RPMI7951 (cell line): ENCODE measurements around the gene CALCA. TPM values are rescaled to one million over a fixed set of nuclear protein-coding genes. Genes with fewer than 3 reads are reported as not detected.

Source experiments
- DNase-seq: peaks from one replicate; pipeline ENCODE4 v3.0.0-alpha.2; 2012; ENCODE audit warnings: low read depth
- total RNA-seq: library from RNA; depleted of rRNA; stranded (reverse); fragments of >200 nt; shearing (Covaris generic); gene quantifications from 2 replicates; pipeline ENCODE4 v1.2.3, GENCODE V29; 2014; rRNA removed

The CALCA gene
- total RNA-seq, 1 experiment from 2014 or later = not detected

- DNase-seq = no peak
These were observed 22.6 kb downstream of the CALCA start for GRCh38 chr11:14949437-14950147.

GRCh38 chr11:14942745-14943144 is 29.4 kb downstream of the CALCA start:
- no peak for DNase-seq

GRCh38 chr11:14938936-14939335 is 33.2 kb downstream of the CALCA start:
- DNase-seq = no peak

GRCh38 chr11:14934641-14935351 is 37.4 kb downstream of the CALCA start:
- DNase-seq = no peak

- no peak for DNase-seq
These were observed 39.7 kb downstream of the CALCA start for GRCh38 chr11:14932447-14932846.

GRCh38 chr11:14930369-14930768 is 41.8 kb downstream of the CALCA start:
- DNase-seq = no peak

- DNase-seq = no peak
These were observed 45.0 kb downstream of the CALCA start for GRCh38 chr11:14927146-14927545.

- no peak for DNase-seq
These were observed 47.8 kb downstream of the CALCA start for GRCh38 chr11:14924318-14924717.

Other genes starting within 250 kb of the CALCA start
- gene CYP2R1, start 80.1 kb downstream of the CALCA start, total RNA-seq = 4.8 and 5.6 TPM in 2 replicates
- gene CALCB, start 101.2 kb upstream of the CALCA start, total RNA-seq = not detected in 2 replicates
- gene INSC, start 142.6 kb upstream of the CALCA start, total RNA-seq = 0.20 TPM in 1 of 2 replicates, not detected in the other